ENCODE measurements around the gene EEIG1. TPM values are rescaled to one million over a fixed set of nuclear protein-coding genes. Genes with fewer than 3 reads are reported as not detected.
"Not testable (repeated sequence)": the region's sequence is repeated elsewhere in the genome, so short reads cannot be mapped to it uniquely, and the experiment has no call there.

Gene EEIG1
- total RNA-seq, 1 donor from 2014 or later, result 15.8 TPM

DNA sequence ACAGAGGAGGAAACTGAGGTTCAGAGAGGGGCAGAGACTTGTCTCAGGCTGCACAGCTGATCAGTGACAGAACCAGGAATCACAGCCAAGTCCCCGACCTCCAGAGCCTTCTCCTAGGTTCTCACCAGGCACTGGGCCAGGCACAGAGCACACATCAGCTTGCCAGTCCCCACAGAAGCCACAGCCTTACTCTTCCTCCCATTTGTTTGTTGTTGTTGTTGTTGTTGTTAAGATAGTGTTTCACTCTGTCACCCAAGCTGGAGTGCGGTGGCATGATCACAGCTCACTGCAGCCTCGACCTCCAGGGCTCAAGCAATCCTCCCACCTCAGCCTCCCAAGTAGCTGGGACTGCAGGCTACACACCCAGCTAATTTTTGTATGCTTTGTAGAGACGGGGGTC is 44.9 kb upstream of the EEIG1 start:
- TF ChIP-seq, protein P1, sequence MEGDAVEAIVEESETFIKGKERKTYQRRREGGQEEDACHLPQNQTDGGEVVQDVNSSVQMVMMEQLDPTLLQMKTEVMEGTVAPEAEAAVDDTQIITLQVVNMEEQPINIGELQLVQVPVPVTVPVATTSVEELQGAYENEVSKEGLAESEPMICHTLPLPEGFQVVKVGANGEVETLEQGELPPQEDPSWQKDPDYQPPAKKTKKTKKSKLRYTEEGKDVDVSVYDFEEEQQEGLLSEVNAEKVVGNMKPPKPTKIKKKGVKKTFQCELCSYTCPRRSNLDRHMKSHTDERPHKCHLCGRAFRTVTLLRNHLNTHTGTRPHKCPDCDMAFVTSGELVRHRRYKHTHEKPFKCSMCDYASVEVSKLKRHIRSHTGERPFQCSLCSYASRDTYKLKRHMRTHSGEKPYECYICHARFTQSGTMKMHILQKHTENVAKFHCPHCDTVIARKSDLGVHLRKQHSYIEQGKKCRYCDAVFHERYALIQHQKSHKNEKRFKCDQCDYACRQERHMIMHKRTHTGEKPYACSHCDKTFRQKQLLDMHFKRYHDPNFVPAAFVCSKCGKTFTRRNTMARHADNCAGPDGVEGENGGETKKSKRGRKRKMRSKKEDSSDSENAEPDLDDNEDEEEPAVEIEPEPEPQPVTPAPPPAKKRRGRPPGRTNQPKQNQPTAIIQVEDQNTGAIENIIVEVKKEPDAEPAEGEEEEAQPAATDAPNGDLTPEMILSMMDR (IDR thresholded peaks at IDR 0.05; ENCODE audit: partially characterized antibody, unreplicated experiment), result no peak
- H3K27ac Mint-ChIP-seq (ENCODE audit: unreplicated experiment), result no peak overlapping the region
- no peaks in the 10 kb centered on the region for H3K9me3 Mint-ChIP-seq (ENCODE audit: unreplicated experiment)
- H3K4me3 Mint-ChIP-seq (ENCODE audit: unreplicated experiment), result no peak overlapping the region
- H3K4me1 Mint-ChIP-seq (ENCODE audit: low read depth, unreplicated experiment), result no peaks in the 10 kb centered on the region
- H3K36me3 Mint-ChIP-seq (ENCODE audit: unreplicated experiment), result no peaks in the 10 kb centered on the region
- peaks cover 3% of the 10 kb centered on the region for H3K27me3 Mint-ChIP-seq (ENCODE audit: unreplicated experiment)
- DNase-seq, result no peak

GRCh38 chr9:128024761-128025308 is 44.0 kb upstream of the EEIG1 start:
- Mint-ChIP-seq H3K4me3 (ENCODE audit: unreplicated experiment) (no peak overlapping the region), H3K27ac (ENCODE audit: unreplicated experiment) (no peak overlapping the region), H3K27me3 (ENCODE audit: unreplicated experiment) (peaks cover 3% of the 10 kb centered on the region), H3K36me3 (ENCODE audit: unreplicated experiment) (no peaks in the 10 kb centered on the region), H3K9me3 (ENCODE audit: unreplicated experiment) (no peaks in the 10 kb centered on the region), H3K4me1 (ENCODE audit: low read depth, unreplicated experiment) (no peaks in the 10 kb centered on the region)
- TF ChIP-seq, protein P1 (IDR thresholded peaks at IDR 0.05; ENCODE audit: partially characterized antibody, unreplicated experiment), result no peak
- DNase-seq, result no peak

GRCh38 chr9:128023671-128024070 is 42.9 kb upstream of the EEIG1 start:
- not testable (repeated sequence) for DNase-seq; H3K4me3 Mint-ChIP-seq (ENCODE audit: unreplicated experiment); H3K27ac Mint-ChIP-seq (ENCODE audit: unreplicated experiment); H3K27me3 Mint-ChIP-seq (ENCODE audit: unreplicated experiment); H3K9me3 Mint-ChIP-seq (ENCODE audit: unreplicated experiment); H3K4me1 Mint-ChIP-seq (ENCODE audit: low read depth, unreplicated experiment); H3K36me3 Mint-ChIP-seq (ENCODE audit: unreplicated experiment)

- H3K27ac Mint-ChIP-seq (ENCODE audit: unreplicated experiment), result no peak overlapping the region
- H3K4me3 Mint-ChIP-seq (ENCODE audit: unreplicated experiment), result no peak overlapping the region
- H3K27me3 Mint-ChIP-seq (ENCODE audit: unreplicated experiment), result peaks cover 2% of the 10 kb centered on the region
- no peaks in the 10 kb centered on the region for H3K36me3 Mint-ChIP-seq (ENCODE audit: unreplicated experiment)
- DNase-seq, result no peak
- TF ChIP-seq, protein P1 (IDR thresholded peaks at IDR 0.05; ENCODE audit: partially characterized antibody, unreplicated experiment), result no peak
- no peaks in the 10 kb centered on the region for H3K9me3 Mint-ChIP-seq (ENCODE audit: unreplicated experiment)
- H3K4me1 Mint-ChIP-seq (ENCODE audit: low read depth, unreplicated experiment), result no peaks in the 10 kb centered on the region
Measured at GRCh38 chr9:128022886-128023285, 42.1 kb upstream of the EEIG1 start.

GRCh38 chr9:128021098-128021497 is 40.3 kb upstream of the EEIG1 start:
- DNase-seq, result no peak
- Mint-ChIP-seq H3K36me3 (ENCODE audit: unreplicated experiment) (no peaks in the 10 kb centered on the region), H3K27me3 (ENCODE audit: unreplicated experiment) (peaks cover under 1% of the 10 kb centered on the region), H3K4me3 (ENCODE audit: unreplicated experiment) (no peak overlapping the region), H3K27ac (ENCODE audit: unreplicated experiment) (no peak overlapping the region), H3K4me1 (ENCODE audit: low read depth, unreplicated experiment) (no peaks in the 10 kb centered on the region), H3K9me3 (ENCODE audit: unreplicated experiment) (no peaks in the 10 kb centered on the region)
- TF ChIP-seq, protein P1 (IDR thresholded peaks at IDR 0.05; ENCODE audit: partially characterized antibody, unreplicated experiment), result no peak
